ENCODE data around the gene LAPTM5.

LAPTM5 gene

GRCh38 chr1:30728832-30729638 lies 28.5 kb downstream of the LAPTM5 start:
- DNase-seq (ENCODE audit: low read depth), result no peak

- DNase-seq (ENCODE audit: low read depth), result no peak
Measured at GRCh38 chr1:30728340-30728739, 29.2 kb downstream of the LAPTM5 start.

- DNase-seq (ENCODE audit: low read depth), result no peak
Measured at GRCh38 chr1:30727824-30728223, 29.8 kb downstream of the LAPTM5 start.

- no peak for DNase-seq (ENCODE audit: low read depth)
Measured at GRCh38 chr1:30726773-30727684, 30.5 kb downstream of the LAPTM5 start.

GRCh38 chr1:30726236-30726635 lies 31.3 kb downstream of the LAPTM5 start:
- DNase-seq (ENCODE audit: low read depth), result no peak

- no peak for DNase-seq (ENCODE audit: low read depth)
Measured at GRCh38 chr1:30725450-30726095, 32.0 kb downstream of the LAPTM5 start.

- no peak for DNase-seq (ENCODE audit: low read depth)
Measured at GRCh38 chr1:30724655-30725421, 32.7 kb downstream of the LAPTM5 start.

GRCh38 chr1:30724175-30724574 lies 33.4 kb downstream of the LAPTM5 start:
- DNase-seq (ENCODE audit: low read depth), result no peak

- DNase-seq (ENCODE audit: low read depth), result no peak
Measured at GRCh38 chr1:30723331-30723755, 34.2 kb downstream of the LAPTM5 start, which contains the start of gene MATN1. Gene MATN1 (minus strand): TSS chr1:30723585. CDS start chr1:30723551, 34 bp downstream.

GRCh38 chr1:30721812-30722537 lies 35.6 kb downstream of the LAPTM5 start:
- DNase-seq (ENCODE audit: low read depth), result no peak

- DNase-seq (ENCODE audit: low read depth), result no peak
Measured at GRCh38 chr1:30721341-30721793, 36.2 kb downstream of the LAPTM5 start.

GRCh38 chr1:30720271-30721223 lies 37.0 kb downstream of the LAPTM5 start:
- no peak for DNase-seq (ENCODE audit: low read depth)

GRCh38 chr1:30719406-30720270 lies 37.9 kb downstream of the LAPTM5 start:
- no peak for DNase-seq (ENCODE audit: low read depth)

- peak; percentile 80 for DNase-seq (ENCODE audit: low read depth)
Measured at GRCh38 chr1:30718636-30719405, 38.8 kb downstream of the LAPTM5 start.

- DNase-seq (ENCODE audit: low read depth), result peak; percentile 100
Measured at GRCh38 chr1:30718091-30718635, 39.4 kb downstream of the LAPTM5 start.

- DNase-seq (ENCODE audit: low read depth), result no peak
Measured at GRCh38 chr1:30716646-30717045, 40.9 kb downstream of the LAPTM5 start.

GRCh38 chr1:30715886-30716285 lies 41.7 kb downstream of the LAPTM5 start:
- no peak for DNase-seq (ENCODE audit: low read depth)

GRCh38 chr1:30715216-30715615 lies 42.4 kb downstream of the LAPTM5 start:
- DNase-seq (ENCODE audit: low read depth), result no peak

Measured in stimulated activated CD8-positive, alpha-beta memory T cell treated with anti-CD3 and anti-CD28 coated beads, Interleukin-15, amount 100 ng/mL, for 24 hours (primary cell).